Head of caudate nucleus (tissue), 42 donors: ENCODE data around the gene MEGF11.

ENCODE experiments used
- DNase-seq, 42 donors: peaks; one replicate each; pipeline versions ENCODE4 v3.0.0 to v3.0.0-alpha.2; 2020 to 2021; ENCODE audit warnings: mixed read lengths in 7 of 42
- intact Hi-C: fragments of 100-400 bp; cut with DNase I; formaldehyde crosslinking; loops from one replicate; pipeline ENCODE4 v1.15.0; 2022

MEGF11 gene

DNA sequence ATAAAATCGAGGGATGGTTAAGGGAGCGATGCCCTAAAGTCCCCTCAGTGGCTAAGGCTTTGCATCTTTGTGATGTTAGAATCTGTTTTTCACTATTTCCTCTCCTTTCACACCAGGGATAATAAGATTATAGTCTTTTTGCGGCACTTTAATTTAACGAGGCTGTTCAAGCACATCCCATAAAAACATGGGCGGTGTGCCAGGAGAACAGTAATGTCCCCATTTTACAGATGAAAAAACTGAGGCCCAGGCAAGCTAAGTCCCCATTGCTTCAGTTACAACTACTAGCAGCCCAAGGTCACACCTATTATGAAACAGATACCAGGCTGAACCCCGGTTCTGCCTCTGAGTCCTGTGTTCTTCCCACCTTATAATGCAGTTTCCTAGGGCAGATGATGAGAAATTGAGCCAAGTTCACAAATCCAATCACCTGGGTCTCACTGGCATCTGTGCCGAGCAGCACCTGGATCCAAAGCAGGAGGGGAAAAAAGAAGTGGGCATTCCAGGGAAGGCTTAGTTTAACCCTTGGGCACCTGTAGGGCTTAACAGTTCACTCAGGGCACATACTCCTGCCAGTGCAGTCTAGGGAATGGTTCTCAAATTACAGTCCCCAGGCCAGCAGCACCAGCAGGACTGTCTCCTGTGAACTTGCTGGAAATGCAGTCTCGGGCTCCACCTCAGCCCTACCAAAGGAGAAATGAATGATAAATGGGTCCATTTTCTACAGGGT is 215.0 kb downstream of the MEGF11 start:
- intact Hi-C loops, result no loop called here
- no peak for DNase-seq

DNA sequence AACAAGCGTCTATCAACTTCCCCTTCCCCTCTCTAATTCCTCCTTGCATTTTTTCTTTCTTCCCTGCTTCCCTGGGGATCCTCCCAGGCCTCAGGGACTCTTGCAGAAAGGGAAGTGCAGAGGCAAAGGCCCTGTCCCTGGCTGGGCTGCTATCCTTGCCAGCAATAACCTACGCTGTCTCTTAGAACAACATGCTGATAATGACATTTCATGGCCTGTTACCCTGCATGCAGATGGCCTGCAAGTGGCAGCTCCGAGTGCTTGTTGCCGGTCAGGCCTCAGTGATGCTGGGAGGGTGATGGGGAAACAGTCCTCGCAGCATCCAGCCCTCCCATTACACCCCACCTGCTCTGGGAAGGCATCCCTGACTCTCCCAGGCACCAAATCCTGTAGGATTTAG is 216.7 kb downstream of the MEGF11 start:
- intact Hi-C loops, result no loop called here
- no peak for DNase-seq

DNA sequence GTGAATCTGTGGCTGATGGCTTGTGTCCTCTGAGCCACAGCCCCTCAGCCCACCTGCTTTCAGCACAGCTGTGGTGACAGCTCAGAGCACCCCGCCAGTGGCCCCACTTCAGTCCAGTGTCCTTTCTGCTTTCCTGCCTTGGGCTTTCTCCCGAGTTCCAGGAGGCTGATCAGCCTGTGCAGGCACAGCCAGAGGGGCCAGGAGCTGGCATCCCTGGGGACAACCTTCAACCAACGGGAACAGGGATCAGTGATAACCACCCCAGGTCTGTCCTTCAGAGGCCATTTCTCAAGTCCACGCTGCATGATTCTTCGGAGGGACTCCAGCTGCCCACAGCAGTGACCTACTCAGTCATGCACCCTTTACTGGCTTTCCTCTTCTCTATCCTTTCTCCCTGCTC is 217.6 kb downstream of the MEGF11 start:
- intact Hi-C loops, result no loop called here
- DNase-seq, result no peak

DNA sequence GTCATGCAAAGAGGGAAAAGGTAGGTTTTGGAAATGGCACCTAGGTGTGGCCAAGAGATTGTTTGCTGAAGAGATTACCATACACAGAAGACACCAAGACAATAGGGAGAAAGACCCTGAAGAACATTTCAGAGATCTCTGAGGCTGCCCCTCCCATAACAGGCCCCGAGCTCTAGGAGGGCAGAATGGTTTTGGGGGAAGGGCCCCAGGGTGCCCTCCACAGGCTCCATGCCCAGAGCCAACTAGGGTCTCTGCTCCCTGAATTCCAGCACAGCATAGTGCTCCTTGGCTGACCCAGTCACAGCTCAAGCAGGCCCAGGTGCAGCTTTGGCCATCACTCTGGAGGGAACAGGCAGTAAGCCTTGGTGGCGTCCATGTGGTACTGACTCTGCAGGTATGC is 220.4 kb downstream of the MEGF11 start:
- DNase-seq, result no peak
- intact Hi-C loops, result no loop called here

DNA sequence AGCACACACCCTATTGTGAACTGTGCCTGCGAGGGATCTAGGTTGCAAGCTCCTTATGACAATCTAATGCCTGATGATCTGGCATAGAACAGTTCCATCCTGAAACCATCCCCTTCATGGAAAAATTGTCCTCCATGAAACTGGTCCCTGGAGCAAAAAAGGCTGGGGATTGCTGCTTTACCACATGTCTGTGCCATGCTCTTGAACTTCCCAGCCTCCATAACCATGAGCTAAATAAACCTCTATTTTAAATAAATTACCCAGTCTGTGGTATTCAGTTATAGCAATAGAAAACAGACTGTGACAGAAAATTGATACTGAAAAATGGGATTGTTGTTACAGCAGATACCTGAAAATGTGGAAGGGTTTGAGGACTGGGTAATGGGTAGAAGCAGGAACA is 221.5 kb downstream of the MEGF11 start:
- DNase-seq, result no peak
- intact Hi-C loops, result no loop called here

DNA sequence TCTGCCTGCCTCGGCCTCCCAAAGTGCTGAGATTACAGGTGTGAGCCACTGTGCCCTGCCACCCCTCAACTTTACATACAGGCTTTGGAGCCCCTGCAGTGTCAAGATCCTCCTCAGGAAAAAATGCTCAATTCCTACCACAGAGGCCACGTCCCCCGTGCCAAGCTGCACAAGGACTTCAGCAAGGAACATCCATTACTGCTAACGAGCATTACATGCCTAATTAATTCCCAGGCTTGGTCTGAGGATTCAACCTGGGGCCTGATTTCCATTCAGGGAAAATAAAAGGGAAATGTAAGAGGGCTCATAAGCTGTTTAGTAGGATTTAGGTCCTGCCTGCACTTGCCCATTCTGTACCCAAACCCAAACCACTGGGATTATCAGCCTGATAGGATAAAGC is 222.9 kb downstream of the MEGF11 start:
- intact Hi-C loops, result no loop called here
- no peak for DNase-seq

DNA sequence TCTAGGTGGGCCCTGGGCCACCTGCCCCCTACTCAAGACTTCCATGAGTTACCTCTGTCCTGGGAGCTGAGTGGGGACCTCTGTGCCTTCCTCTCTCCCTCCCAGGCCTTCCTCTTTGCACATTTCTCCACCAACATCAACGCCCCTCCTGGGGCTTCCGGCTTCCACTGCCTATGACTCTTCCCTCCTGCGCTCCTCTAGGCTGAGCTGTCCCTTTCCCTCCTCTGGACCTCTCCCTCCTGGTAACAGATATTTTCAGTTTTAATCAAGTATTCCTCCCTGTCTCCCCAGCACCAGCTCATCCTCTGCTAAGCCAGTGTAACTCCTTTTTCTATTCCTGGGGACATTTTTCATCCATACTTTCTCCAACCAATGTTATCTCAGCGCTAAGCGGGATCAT is 223.9 kb downstream of the MEGF11 start:
- intact Hi-C loops, result no loop called here
- no peak for DNase-seq

DNA sequence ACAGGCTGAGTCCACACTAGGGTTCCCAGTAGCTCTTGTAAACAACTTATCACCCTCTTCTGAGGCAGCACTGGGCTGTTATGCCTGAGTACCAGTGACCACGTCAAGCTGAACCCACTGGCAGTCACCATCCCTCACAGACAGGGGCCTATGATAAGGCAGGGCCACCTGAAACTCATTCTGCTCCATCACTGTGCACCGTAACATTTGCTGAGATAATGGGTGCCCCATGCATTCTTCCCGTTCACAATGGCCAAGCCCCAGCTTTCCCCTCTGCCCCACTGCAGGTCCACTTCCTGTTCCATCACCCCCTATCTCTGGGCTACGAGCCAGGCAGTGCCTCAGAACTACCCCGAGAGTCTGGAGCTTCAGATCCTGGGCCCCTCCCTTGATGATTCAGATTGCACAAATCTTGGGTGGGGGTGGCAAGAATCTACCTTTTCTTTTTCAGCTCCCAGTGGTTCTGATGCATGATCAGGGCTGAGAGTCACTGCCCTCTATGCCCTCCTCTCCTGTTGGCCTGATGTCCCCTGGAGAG is 226.2 kb downstream of the MEGF11 start:
- intact Hi-C loops, result no loop called here
- DNase-seq, result no peak

DNA sequence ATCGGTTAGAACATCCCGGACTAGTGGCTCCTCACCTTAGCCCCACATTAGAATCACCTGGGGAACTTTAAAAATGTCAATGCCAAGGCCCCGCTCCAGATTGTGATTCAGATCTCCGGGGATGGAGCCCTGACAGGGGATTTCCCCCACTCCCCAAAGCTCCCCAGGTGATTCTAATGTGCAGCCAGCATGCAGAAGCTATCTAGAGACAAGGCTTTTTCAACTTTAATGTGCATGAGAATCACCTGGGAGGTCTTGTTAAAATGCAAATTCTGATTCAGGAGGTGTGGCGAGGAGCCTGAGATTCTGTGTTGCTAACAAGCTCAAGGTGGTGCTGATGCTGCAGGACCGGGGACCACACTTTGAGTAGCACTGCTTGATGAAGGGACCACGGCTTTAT is 227.6 kb downstream of the MEGF11 start:
- intact Hi-C loops, result no loop called here
- DNase-seq, result no peak

DNA sequence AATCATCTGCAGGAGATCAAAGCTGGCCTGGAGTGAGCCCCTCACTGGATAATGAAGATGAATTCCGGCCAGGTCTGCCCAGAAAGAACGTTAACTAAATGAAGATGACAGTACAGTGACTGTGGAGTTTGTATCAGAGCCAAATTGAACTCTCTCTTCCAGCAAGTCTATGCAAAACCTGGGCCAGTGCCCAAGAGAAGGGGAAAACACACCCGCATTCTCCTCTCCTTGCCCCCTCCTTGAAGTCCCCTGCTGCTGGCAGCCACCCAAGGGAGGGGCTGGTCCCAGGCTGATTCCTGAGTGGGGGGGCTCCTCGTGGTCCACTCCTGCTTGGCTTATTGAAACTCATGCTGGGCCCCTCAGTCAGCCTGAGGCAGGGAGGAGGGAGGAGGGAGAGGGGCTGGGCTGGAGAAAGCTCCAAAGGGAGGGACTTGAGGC is 228.5 kb downstream of the MEGF11 start:
- intact Hi-C loops, result no loop called here
- peak in 22 of 42 donors; percentile 7 to 67 (median 24) for DNase-seq

DNA sequence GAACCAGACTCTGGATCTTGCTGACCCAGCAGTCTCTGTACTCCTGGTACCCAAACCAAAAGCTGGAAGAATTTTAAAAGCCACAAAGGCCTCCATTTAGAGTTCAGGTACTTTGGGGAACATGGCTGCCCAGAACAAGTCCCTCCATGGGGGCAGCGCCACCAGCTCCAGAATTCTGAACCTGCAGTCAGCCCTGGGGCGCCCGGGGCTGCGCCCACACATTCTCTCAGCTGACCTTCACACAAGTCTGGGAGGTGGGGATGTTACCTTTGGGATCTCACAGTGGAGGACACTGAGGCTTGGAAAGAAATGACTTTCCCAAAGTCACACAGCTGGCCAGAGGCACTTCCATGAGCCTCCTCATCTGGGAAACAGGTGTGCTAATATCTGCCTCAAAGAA is 229.4 kb downstream of the MEGF11 start:
- intact Hi-C loops, result no loop called here
- DNase-seq, result no peak

DNA sequence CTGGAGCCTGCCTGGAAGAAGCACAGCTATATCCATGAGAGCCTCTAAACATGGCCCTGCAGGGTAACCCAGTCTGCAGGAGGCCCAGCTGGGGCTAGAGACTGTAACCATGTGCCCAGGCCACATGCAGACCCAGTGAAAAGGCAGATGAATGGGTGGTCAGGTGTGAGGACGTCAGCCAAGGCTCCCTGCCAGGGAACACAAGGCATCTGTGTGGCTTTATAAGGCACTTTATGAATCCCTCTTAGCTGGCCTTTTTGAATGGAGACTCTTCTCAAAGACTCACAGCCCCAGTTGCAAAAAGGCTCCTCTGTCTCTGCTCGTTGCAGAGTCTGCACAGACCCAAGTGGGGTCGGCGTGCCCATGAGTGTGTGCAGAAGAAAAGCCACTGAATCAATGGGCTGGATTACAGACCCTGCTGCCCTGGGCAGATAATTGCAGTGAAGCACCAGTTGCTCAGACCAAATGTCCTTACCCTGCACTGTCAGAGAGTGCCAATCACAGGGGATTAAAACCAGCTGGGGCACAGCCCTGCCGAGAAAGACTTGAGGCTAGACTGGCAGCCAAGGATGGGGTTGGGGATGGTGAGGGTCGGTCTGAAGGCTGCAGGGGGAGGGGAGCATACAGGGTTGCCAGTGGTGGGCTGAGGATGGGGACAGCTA is 230.1 kb downstream of the MEGF11 start:
- DNase-seq, result peak; percentile 17 to 87 (median 62)
- intact Hi-C loops, result no loop called here

DNA sequence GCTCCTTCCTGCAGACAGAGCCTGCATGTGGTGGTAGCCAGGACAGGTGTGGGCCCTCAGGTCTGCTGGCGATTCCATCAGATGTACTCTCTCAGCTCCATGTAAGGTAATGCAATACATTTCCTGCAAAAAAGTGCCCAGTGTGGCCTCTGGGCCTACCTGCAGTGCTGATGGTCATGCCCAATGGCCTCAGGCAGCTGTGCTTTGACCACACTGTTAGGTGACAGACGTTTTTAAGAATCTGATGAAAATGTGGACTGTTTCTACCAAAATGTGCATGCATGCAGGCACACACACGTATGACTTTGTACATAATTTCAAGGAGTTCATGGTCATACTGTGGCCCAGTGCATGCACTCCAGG is 231.4 kb downstream of the MEGF11 start:
- intact Hi-C loops, result no loop called here

DNA sequence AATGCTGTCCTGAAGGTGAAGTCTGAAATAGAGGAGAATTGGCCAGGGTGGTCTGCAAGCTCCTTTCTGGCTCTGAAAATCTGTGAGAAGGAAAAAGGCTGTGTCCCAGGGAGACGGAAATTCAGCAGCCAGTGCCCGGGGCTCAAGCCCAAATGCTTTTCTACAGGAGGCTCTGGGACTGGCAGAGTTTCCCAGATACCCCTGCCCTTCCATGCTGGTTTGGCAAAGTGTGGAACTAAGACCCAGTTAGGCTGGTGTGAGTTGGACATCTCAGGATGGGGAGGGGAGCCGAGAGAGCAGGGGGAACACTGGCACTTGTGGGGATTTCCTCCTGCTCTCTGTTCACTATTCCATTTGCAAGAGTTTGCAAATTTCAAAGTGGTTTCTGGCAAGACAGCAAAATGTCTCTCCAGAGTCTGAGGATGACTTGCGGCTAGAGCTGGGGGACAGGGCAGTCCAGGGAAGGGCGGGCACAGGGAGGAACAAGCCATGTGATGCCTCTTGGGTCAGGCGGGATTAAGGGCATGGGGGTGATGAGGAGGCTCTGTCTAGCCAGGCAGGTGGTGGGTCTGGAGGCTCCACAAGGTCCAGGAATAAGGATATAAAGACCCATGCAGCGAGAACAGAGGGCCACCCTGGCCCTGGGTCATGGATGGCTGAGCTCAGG is 231.9 kb downstream of the MEGF11 start:
- intact Hi-C loops, result no loop called here
- DNase-seq, result peak in 2 of 42 donors; percentile 11 to 16

More for the DNA sequence above, 231.4 kb downstream of the MEGF11 start:
- no peak for DNase-seq

DNA sequence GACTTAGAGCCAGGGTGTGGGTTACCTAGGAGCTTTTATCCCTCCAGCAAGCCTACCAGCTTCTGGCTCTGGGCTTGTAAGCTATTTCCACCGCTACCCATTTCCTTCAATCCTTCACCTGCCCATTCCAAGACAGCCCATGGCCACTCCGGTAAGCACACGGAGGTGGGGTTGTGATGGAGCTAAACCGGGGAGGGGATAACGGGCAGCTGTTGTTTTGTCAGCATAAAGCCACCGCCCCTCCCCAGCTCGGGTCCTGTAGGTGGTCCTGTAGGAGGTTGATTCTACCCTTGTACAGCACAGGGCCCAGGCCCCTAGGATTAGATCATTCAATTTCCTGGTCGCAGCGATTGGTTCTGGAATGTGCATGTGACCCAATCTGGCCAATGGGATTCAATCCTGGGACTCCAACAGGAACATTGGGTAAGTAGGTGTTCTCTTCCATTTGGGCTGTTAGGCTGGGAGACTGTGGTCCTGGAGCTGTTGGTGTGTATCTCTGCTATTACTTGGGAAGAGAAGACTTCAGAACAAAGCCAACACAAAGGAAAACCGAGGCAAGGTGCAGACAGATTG is 233.6 kb downstream of the MEGF11 start:
- DNase-seq, result no peak
- intact Hi-C loops, result no loop called here

DNA sequence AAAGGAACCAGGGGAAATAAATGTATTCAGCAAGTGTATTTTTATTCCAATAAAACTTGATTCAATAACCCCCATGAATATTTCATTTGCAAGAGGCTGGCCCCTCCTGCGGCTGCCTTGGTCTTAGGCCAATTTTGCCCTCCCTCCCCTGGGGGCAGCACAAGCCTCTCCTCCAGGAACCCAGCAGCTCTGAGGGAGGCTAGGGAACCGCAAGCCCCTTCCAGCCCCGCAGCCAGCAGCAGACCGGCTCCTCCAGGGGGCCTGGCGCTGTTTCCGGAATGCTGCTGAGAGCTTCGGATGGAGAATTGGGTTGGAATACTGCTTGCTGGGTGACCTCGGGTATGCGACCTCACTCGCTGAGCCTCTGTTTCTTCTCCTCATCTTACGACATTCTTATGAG is 234.2 kb downstream of the MEGF11 start:
- intact Hi-C loops, result no loop called here

DNA sequence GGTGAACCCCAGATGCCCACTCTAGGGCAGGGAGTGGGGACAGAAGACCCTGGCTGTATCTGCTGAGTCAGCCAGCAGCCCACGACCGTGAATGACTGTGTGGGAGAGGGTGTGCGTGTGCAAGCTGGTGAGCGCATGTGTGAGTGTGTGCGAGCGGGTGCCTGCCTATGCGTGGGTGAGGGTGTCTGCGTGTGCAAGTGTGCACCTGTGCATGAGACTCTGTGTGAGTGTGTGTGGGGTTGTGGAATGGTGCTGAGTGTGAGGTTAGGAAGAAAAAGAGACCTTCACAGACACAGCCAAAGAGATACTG is 235.1 kb downstream of the MEGF11 start:
- intact Hi-C loops, result no loop called here
- DNase-seq, result no peak

More for the DNA sequence above, 234.2 kb downstream of the MEGF11 start:
- no peak for DNase-seq

DNA sequence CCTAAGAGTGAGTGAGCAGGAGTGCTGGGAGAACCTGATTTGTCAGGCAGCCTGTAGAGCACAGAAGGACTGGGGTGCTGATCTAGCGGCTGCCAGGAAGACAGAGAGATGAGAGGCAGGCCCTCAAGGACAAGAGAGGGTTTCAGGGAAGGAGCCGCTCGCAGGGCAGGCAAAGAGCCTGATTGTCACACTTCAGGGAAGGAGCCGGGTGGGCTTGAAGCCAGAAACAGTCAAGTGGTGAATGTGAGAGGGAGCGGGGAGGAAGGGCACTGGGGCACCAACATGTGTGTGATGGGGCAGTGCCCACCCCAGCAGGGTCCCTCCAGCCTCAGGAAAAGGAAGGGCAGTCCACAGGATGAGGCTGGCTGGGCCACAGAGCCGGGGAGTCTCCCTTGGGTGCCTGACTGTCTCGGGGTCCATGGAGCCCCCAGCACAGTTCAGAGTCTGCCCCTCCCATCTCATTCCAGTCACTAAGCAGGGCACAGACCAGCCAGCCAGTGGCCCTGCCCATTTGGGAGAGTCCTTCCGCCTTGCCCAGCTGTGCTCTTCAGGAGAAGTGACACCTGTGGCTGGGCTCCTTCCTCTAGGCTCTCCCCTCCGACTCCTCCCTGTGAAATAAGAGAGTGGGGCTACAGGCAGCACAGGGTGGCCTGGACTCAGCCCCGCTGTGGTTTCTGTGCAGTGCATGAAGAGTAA is 235.6 kb downstream of the MEGF11 start:
- intact Hi-C loops, result no loop called here
- DNase-seq, result no peak

DNA sequence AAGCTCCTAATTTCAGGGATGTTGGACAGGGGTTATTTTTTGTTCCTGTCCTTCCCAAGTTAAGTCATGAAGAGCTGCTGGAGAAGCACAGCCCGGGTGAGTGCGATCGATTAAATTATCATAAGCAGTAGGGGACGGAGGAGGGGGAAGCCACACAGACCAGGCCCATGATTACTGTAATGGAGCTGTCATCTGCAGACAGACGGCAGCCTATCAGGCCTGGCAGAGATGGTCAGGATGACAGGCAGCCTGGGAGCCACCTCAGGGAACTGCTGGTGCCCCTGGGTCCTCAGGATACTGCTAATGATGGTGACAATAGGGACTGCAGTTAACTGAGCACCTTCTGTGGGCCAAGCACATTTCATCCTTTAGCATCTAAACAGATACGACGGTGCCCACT is 236.6 kb downstream of the MEGF11 start:
- DNase-seq, result no peak

DNA sequence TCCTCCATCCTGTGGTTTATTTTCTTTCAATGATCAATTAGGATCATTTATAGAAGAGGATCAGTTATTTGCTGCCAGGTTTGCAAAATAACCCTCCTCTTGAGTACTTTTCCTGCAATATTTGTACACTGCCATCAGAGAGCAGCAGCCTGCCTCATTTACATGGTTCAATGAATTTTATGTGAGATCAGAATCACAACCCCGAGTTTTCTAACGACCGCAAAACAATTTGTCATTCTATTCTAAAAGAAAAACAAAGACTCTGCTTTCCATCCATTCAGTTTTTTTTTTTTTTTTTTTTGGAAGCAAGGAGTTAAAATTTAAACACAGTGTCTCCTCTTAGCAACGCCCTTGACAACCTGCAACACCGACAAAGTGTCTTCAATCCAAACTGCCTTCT is 237.4 kb downstream of the MEGF11 start:
- DNase-seq, result no peak
- intact Hi-C loops, result no loop called here

More for the DNA sequence above, 236.6 kb downstream of the MEGF11 start:
- intact Hi-C loops, result no loop called here
